ENCODE data around the gene TXK. TPM values are rescaled to one million over a fixed set of nuclear protein-coding genes. Genes with fewer than 3 reads are reported as not detected.

TXK gene
- total RNA-seq, 1 experiment from 2014 or later = 2.6 TPM

GRCh38 chr4:48027653-48028052 lies 106.4 kb downstream of the TXK start:
- peaks cover 43% of the 10 kb centered on the region for H3K36me3 ChIP-seq (ENCODE audit: low read depth)
- BruUV-seq (replicated peaks) = no TSS peak
- intact Hi-C loops (cut with micrococcal nuclease; ENCODE audit: unreplicated experiment) = no loop called here

GRCh38 chr4:48025005-48025404 lies 109.0 kb downstream of the TXK start:
- Histone ChIP-seq H3K4me2 (no peak overlapping the region), H3K4me1 (replicated peaks; ENCODE audit: insufficient read depth) (no peaks in the 10 kb centered on the region), H3K4me3 (no peak overlapping the region), H4K20me1 (ENCODE audit: insufficient read depth) (no peaks in the 10 kb centered on the region), H3F3A (ENCODE audit: insufficient read depth, low read depth) (no peaks in the 10 kb centered on the region; the same call in 1 of the 2 replicates), H3K9me3 (ENCODE audit: insufficient read depth, low read depth) (no peaks in the 10 kb centered on the region), H2AFZ (no peak overlapping the region), H3K36me3 (ENCODE audit: low read depth) (peaks cover 51% of the 10 kb centered on the region), H3K27me3 (ENCODE audit: insufficient read depth, low read depth) (no peaks in the 10 kb centered on the region), H3K9me2 (ENCODE audit: insufficient read depth) (no peaks in the 10 kb centered on the region), H3K79me2 (ENCODE audit: low read depth) (peaks cover 7% of the 10 kb centered on the region), H3K27ac (no peak overlapping the region)
- intact Hi-C loops (cut with micrococcal nuclease; ENCODE audit: unreplicated experiment) = no loop called here
- TF ChIP-seq EZH2 (IDR thresholded peaks at IDR 0.05; ENCODE audit: low read depth) = no peak
- TF ChIP-seq, protein P1, sequence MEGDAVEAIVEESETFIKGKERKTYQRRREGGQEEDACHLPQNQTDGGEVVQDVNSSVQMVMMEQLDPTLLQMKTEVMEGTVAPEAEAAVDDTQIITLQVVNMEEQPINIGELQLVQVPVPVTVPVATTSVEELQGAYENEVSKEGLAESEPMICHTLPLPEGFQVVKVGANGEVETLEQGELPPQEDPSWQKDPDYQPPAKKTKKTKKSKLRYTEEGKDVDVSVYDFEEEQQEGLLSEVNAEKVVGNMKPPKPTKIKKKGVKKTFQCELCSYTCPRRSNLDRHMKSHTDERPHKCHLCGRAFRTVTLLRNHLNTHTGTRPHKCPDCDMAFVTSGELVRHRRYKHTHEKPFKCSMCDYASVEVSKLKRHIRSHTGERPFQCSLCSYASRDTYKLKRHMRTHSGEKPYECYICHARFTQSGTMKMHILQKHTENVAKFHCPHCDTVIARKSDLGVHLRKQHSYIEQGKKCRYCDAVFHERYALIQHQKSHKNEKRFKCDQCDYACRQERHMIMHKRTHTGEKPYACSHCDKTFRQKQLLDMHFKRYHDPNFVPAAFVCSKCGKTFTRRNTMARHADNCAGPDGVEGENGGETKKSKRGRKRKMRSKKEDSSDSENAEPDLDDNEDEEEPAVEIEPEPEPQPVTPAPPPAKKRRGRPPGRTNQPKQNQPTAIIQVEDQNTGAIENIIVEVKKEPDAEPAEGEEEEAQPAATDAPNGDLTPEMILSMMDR (conservative IDR thresholded peaks at IDR 0.05) = no peak
- POLR2A ChIA-PET (ENCODE audit: unreplicated experiment) = no interaction called here
- CTCF ChIA-PET = no interaction called here
- no TSS peak for BruUV-seq (replicated peaks)
- no peak for DNase-seq

More at GRCh38 chr4:48027653-48028052, 106.4 kb downstream of the TXK start:
- H2AFZ ChIP-seq = no peak overlapping the region
- no peak overlapping the region for H3K4me3 ChIP-seq
- H3K9me2 ChIP-seq (ENCODE audit: insufficient read depth) = no peaks in the 10 kb centered on the region
- H3K79me2 ChIP-seq (ENCODE audit: low read depth) = no peaks in the 10 kb centered on the region
- TF ChIP-seq EZH2 (IDR thresholded peaks at IDR 0.05; ENCODE audit: low read depth) = no peak
- TF ChIP-seq, protein P1 (conservative IDR thresholded peaks at IDR 0.05) = no peak
- no peaks in the 10 kb centered on the region for H4K20me1 ChIP-seq (ENCODE audit: insufficient read depth)
- no peak for DNase-seq
- H3K4me1 ChIP-seq (replicated peaks; ENCODE audit: insufficient read depth) = peaks cover 9% of the 10 kb centered on the region
- H3K27ac ChIP-seq = no peak overlapping the region
- no peaks in the 10 kb centered on the region for H3K9me3 ChIP-seq (ENCODE audit: insufficient read depth, low read depth)
- H3F3A ChIP-seq (ENCODE audit: insufficient read depth, low read depth) = no peaks in the 10 kb centered on the region; the same call in none of the 2 replicates
- H3K27me3 ChIP-seq (ENCODE audit: insufficient read depth, low read depth) = no peaks in the 10 kb centered on the region
- ChIA-PET POLR2A (ENCODE audit: unreplicated experiment) (no interaction called here), CTCF (no interaction called here)
- no peak overlapping the region for H3K4me2 ChIP-seq

DNA sequence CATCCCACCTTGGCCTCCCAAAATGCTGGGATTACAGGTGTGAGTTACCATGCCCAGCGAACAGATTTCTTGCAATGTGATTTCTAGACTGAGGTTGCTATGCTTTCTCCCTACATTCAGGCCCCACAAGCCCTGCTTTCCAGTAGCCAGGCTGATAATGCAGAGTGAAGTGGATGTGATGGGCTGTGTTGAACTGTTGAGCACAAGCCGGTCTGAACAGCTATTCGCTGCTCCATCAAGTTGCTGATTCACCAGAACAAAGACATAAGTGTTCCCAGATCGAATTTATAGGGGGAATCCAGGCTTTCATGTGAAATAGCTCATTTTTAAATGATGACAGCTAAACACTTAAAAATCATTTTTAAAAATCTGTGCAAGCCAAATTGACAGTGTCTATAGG lies 109.5 kb downstream of the TXK start:
- no peaks in the 10 kb centered on the region for H3K9me3 ChIP-seq (ENCODE audit: insufficient read depth, low read depth)
- H3F3A ChIP-seq (ENCODE audit: insufficient read depth, low read depth) = no peaks in the 10 kb centered on the region; the same call in 1 of the 2 replicates
- H2AFZ ChIP-seq = no peak overlapping the region
- H3K4me3 ChIP-seq = no peak overlapping the region
- intact Hi-C loops (cut with micrococcal nuclease; ENCODE audit: unreplicated experiment) = no loop called here
- H4K20me1 ChIP-seq (ENCODE audit: insufficient read depth) = no peaks in the 10 kb centered on the region
- DNase-seq = no peak
- H3K79me2 ChIP-seq (ENCODE audit: low read depth) = peaks cover 11% of the 10 kb centered on the region
- no TSS peak for BruUV-seq (replicated peaks)
- H3K9me2 ChIP-seq (ENCODE audit: insufficient read depth) = no peaks in the 10 kb centered on the region
- no peak for TF ChIP-seq EZH2 (IDR thresholded peaks at IDR 0.05; ENCODE audit: low read depth)
- TF ChIP-seq, protein P1 (conservative IDR thresholded peaks at IDR 0.05) = no peak
- peaks cover 51% of the 10 kb centered on the region for H3K36me3 ChIP-seq (ENCODE audit: low read depth)
- H3K4me2 ChIP-seq = no peak overlapping the region
- POLR2A ChIA-PET (ENCODE audit: unreplicated experiment) = no interaction called here
- no peak overlapping the region for H3K27ac ChIP-seq
- no peaks in the 10 kb centered on the region for H3K4me1 ChIP-seq (replicated peaks; ENCODE audit: insufficient read depth)
- no peaks in the 10 kb centered on the region for H3K27me3 ChIP-seq (ENCODE audit: insufficient read depth, low read depth)
- CTCF ChIA-PET = no interaction called here
